Ishikawa (cell line): Measurements from ENCODE around the gene TLE5.

ENCODE experiments used
- CEBPB ChIP-seq: IDR thresholded peaks from 2 replicates; pipeline ENCODE4 v1.6.1; 2012
- CREB1 ChIP-seq: IDR thresholded peaks from 2 replicates; pipeline ENCODE4 v1.6.1; 2012; ENCODE audit warnings: low read depth
- EP300 ChIP-seq: IDR thresholded peaks from 2 replicates; pipeline ENCODE4 v1.6.1; 2012; ENCODE audit warnings: borderline replicate concordance
- FOXM1 ChIP-seq: IDR thresholded peaks from 2 replicates; pipeline ENCODE4 v1.6.1; 2012; ENCODE audit warnings: low read depth, borderline replicate concordance
- RAD21 ChIP-seq: IDR thresholded peaks from 2 replicates; pipeline ENCODE4 v1.6.1; 2012; ENCODE audit warnings: low read depth
- TAF1 ChIP-seq: IDR thresholded peaks from 2 replicates; pipeline ENCODE4 v1.6.1; 2012; ENCODE audit warnings: low read depth, mild to moderate bottlenecking
- TCF12 ChIP-seq: IDR thresholded peaks from 2 replicates; pipeline ENCODE4 v1.6.1; 2012; ENCODE audit warnings: low read depth
- TEAD4 ChIP-seq: IDR thresholded peaks from 2 replicates; pipeline ENCODE4 v1.6.1; 2012
- YY1 ChIP-seq: IDR thresholded peaks from 2 replicates; pipeline ENCODE4 v1.6.1; 2012; ENCODE audit warnings: low read depth
- ZBTB7A ChIP-seq: IDR thresholded peaks from 2 replicates; pipeline ENCODE4 v1.6.1; 2012; ENCODE audit warnings: low read depth
- TF ChIP-seq, protein P1 (sequence below): IDR thresholded peaks from 2 replicates; pipeline ENCODE4 v1.6.1; 2012; ENCODE audit warnings: low read depth, mild to moderate bottlenecking
- TF ChIP-seq, protein P2 (sequence below): IDR thresholded peaks from 2 replicates; pipeline ENCODE4 v1.6.1; 2012
- TF ChIP-seq, protein P3 (sequence below): IDR thresholded peaks from 2 replicates; pipeline ENCODE4 v1.6.1; 2012

DNA sequence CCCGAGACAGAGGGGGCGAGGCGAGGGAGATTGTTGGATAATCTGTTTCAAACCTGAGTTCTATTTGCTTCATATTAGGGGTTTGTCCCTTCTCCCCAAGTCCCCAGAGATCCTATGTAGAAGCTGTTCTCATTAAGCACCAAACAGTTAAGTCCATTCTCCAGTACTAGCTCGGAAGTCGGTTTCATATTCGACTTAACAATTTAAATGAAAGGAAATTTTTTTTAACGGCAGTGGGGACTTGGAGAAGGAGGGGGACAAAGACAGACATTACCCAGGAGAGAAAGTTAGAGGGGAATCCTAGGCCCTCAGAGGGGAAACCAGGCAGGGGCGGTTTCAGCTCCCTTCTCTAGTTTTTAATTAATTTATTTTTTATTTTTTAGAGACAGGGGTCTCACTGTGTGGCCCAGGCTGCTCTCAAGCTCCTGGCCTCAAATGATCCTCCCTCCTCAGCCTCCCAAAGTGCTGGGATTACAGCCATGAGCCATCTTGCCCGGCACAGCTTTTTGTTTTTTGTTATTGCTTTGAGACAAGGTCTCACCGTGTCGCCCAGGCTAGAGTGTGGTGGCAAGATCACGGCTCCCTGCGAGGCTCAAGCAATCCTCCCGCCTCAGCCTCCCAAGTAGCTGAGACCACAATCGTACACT is 19.6 kb downstream of the TLE5 start:
- TF ChIP-seq EP300 (no peak), YY1 (no peak), TEAD4 (no peak), RAD21 (no peak), ZBTB7A (no peak), TAF1 (no peak), CEBPB (no peak), FOXM1 (no peak), TCF12 (no peak), CREB1 (no peak)
- TF ChIP-seq, protein P1, sequence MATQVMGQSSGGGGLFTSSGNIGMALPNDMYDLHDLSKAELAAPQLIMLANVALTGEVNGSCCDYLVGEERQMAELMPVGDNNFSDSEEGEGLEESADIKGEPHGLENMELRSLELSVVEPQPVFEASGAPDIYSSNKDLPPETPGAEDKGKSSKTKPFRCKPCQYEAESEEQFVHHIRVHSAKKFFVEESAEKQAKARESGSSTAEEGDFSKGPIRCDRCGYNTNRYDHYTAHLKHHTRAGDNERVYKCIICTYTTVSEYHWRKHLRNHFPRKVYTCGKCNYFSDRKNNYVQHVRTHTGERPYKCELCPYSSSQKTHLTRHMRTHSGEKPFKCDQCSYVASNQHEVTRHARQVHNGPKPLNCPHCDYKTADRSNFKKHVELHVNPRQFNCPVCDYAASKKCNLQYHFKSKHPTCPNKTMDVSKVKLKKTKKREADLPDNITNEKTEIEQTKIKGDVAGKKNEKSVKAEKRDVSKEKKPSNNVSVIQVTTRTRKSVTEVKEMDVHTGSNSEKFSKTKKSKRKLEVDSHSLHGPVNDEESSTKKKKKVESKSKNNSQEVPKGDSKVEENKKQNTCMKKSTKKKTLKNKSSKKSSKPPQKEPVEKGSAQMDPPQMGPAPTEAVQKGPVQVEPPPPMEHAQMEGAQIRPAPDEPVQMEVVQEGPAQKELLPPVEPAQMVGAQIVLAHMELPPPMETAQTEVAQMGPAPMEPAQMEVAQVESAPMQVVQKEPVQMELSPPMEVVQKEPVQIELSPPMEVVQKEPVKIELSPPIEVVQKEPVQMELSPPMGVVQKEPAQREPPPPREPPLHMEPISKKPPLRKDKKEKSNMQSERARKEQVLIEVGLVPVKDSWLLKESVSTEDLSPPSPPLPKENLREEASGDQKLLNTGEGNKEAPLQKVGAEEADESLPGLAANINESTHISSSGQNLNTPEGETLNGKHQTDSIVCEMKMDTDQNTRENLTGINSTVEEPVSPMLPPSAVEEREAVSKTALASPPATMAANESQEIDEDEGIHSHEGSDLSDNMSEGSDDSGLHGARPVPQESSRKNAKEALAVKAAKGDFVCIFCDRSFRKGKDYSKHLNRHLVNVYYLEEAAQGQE, result no peak
- TF ChIP-seq, protein P2, sequence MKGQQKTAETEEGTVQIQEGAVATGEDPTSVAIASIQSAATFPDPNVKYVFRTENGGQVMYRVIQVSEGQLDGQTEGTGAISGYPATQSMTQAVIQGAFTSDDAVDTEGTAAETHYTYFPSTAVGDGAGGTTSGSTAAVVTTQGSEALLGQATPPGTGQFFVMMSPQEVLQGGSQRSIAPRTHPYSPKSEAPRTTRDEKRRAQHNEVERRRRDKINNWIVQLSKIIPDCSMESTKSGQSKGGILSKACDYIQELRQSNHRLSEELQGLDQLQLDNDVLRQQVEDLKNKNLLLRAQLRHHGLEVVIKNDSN, result no peak
- TF ChIP-seq, protein P3, sequence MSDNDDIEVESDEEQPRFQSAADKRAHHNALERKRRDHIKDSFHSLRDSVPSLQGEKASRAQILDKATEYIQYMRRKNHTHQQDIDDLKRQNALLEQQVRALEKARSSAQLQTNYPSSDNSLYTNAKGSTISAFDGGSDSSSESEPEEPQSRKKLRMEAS, result no peak
